Endodermal cell (in vitro differentiated cells): ENCODE results near the gene TTC7B. TPM values are rescaled to one million over a fixed set of nuclear protein-coding genes. Genes with fewer than 3 reads are reported as not detected.

ENCODE experiments used
- DNase-seq: peaks from one replicate; pipeline ENCODE4 v3.0.0-alpha.2; 2017
- H3K27ac ChIP-seq: 2 replicates; pipeline ENCODE4 v1.5.1; 2013; ENCODE audit warnings: mild to moderate bottlenecking, low read depth, low read length, moderate library complexity
- H3K27me3 ChIP-seq: 2 replicates; pipeline ENCODE4 v1.6.1; 2013; ENCODE audit warnings: mild to moderate bottlenecking, low read length, moderate library complexity; ENCODE audit not compliant: insufficient read depth, control insufficient read depth, poor library complexity, severe bottlenecking
- H3K36me3 ChIP-seq: 2 replicates; pipeline ENCODE4 v1.7.0; 2013; ENCODE audit warnings: mild to moderate bottlenecking, low read length, moderate library complexity; ENCODE audit not compliant: control insufficient read depth, insufficient read depth
- H3K4me1 ChIP-seq: one replicate; pipeline ENCODE4 v1.7.0; 2013; ENCODE audit warnings: low read length; ENCODE audit not compliant: control insufficient read depth, insufficient read depth
- H3K4me3 ChIP-seq: 2 replicates; pipeline ENCODE4 v1.5.1; 2013; ENCODE audit warnings: mild to moderate bottlenecking, low read length, moderate library complexity
- H3K9ac ChIP-seq: 2 replicates; pipeline ENCODE4 v1.6.1; 2013; ENCODE audit warnings: mild to moderate bottlenecking, low read length, moderate library complexity; ENCODE audit not compliant: poor library complexity, severe bottlenecking; ENCODE audit errors: extremely low read depth
- H3K9me3 ChIP-seq: 2 replicates; pipeline ENCODE4 v1.6.1; 2013; ENCODE audit warnings: mild to moderate bottlenecking, low read length, moderate library complexity; ENCODE audit not compliant: control insufficient read depth
- H3K27ac Mint-ChIP-seq: 2 replicates; pipeline ENCODE4 v1.8.0; 2020; ENCODE audit warnings: mixed read lengths
- H3K27me3 Mint-ChIP-seq: 2 replicates; pipeline ENCODE4 v1.8.0; 2021; ENCODE audit warnings: mild to moderate bottlenecking, mixed read lengths; ENCODE audit not compliant: insufficient read depth
- H3K36me3 Mint-ChIP-seq: 2 replicates; pipeline ENCODE4 v1.8.0; 2020; ENCODE audit warnings: low read depth, mixed read lengths
- H3K4me1 Mint-ChIP-seq: 2 replicates; pipeline ENCODE4 v1.8.0; 2020; ENCODE audit warnings: mixed read lengths
- H3K4me3 Mint-ChIP-seq: 2 replicates; pipeline ENCODE4 v1.8.0; 2020; ENCODE audit warnings: mild to moderate bottlenecking, moderate library complexity, mixed read lengths
- H3K9me3 Mint-ChIP-seq: 2 replicates; pipeline ENCODE4 v1.8.0; 2020; ENCODE audit warnings: mild to moderate bottlenecking, mixed read lengths
- WGBS, 2 experiments: methylation state at CpG; one replicate each; pipeline versions ENCODE4 v1.1.5 to v1.1.7; 2013; ENCODE audit warnings: missing lambda C conversion rate in 2 of 2, mixed read lengths in 1 of 2; ENCODE audit not compliant: insufficient coverage in 1 of 2, insufficient read length in 1 of 2; 5-methylcytosine and 5-hydroxymethylcytosine counted together
- total RNA-seq, 2 donors: library from RNA; stranded (reverse); fragmentation: NEBNext Ultra II Directional in 1 of 2; extraction: Animal tissue kit (Norgen Biotek cat#: 25700) in 1 of 2; gene quantifications; 2 replicates in 1 of 2; 3 replicates in 1 of 2; pipeline ENCODE4 v1.2.1, GENCODE V29; 2021
- TF ChIP-seq, protein P1 (sequence below): fragments of 200-600 bp; sonication (generic); conservative IDR thresholded peaks from 2 replicates; pipeline ENCODE4 v1.5.0; 2021; ENCODE audit warnings: antibody characterized with exemption, mild to moderate bottlenecking

The TTC7B gene
- total RNA-seq, 2 donors from 2014 or later = 51.3 to 62.6 TPM

DNA sequence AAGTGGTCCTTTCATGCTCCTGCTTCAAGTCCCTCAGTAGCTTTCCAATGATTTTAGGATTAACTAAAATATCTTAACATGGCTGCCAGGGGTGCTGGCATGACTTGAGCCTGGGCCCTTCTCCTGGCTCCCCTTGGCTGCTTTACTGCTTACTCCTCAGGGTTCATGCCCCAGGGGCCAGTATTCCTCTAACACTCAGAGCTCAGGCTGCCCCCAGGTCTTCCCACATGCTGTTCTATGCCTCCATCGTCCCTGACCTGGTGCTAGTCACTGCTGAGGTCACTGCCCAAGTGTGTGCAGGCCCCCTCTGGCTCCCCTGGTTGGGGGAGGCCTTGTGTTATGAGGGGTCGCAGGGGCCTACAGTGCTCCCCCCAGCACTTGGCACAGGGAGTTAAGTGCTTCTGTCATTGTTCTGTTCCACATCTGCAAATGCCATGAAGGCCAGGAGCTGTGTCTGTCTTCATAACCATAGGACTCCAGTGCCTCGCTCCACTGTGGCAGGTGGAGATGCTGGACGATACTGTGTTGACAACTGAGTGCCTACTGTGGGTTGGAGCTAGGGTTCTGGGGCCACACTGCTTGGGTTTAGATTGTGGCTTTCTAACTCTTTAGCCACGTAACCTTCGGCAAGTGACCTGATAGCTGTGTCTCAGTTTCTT lies 228.8 kb downstream of the TTC7B start:
- Mint-ChIP-seq H3K27ac (no peak overlapping the region), H3K27me3 (no peaks in the 10 kb centered on the region), H3K9me3 (no peaks in the 10 kb centered on the region), H3K4me1 (peaks cover 2% of the 10 kb centered on the region), H3K4me3 (no peak overlapping the region), H3K36me3 (peaks cover 7% of the 10 kb centered on the region)
- Histone ChIP-seq H3K9me3 (no peaks in the 10 kb centered on the region), H3K4me1 (no peaks in the 10 kb centered on the region), H3K27ac (no peak overlapping the region), H3K9ac (no peak overlapping the region), H3K36me3 (no peaks in the 10 kb centered on the region), H3K4me3 (no peak overlapping the region), H3K27me3 (no peaks in the 10 kb centered on the region)
- TF ChIP-seq, protein P1, sequence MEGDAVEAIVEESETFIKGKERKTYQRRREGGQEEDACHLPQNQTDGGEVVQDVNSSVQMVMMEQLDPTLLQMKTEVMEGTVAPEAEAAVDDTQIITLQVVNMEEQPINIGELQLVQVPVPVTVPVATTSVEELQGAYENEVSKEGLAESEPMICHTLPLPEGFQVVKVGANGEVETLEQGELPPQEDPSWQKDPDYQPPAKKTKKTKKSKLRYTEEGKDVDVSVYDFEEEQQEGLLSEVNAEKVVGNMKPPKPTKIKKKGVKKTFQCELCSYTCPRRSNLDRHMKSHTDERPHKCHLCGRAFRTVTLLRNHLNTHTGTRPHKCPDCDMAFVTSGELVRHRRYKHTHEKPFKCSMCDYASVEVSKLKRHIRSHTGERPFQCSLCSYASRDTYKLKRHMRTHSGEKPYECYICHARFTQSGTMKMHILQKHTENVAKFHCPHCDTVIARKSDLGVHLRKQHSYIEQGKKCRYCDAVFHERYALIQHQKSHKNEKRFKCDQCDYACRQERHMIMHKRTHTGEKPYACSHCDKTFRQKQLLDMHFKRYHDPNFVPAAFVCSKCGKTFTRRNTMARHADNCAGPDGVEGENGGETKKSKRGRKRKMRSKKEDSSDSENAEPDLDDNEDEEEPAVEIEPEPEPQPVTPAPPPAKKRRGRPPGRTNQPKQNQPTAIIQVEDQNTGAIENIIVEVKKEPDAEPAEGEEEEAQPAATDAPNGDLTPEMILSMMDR = no peak
- no peak for DNase-seq
- 84 to 91% methylated on average over 5 to 6 of the region's 6 CpGs for WGBS, 2 experiments

DNA sequence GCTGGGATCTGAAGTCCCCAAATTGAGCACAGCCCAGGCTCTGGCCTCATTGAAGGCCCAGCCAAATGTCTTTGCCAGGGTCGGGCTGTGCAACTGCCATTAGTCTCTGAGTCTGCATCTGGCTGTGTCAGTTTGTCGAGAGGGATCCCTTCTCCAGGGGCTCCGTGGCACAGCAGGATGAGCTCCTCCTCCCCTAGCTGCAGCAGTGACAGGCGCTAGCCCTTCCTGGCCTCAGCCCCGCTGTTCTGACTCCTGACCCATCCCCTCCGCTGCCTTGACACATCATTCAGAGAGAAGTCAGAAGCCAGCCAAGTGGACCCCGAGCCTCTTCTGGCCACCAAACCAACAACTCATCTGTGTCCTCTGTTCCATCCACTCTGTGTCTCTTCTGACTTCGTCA lies 231.1 kb downstream of the TTC7B start:
- H3K9ac ChIP-seq = no peak overlapping the region

DNA sequence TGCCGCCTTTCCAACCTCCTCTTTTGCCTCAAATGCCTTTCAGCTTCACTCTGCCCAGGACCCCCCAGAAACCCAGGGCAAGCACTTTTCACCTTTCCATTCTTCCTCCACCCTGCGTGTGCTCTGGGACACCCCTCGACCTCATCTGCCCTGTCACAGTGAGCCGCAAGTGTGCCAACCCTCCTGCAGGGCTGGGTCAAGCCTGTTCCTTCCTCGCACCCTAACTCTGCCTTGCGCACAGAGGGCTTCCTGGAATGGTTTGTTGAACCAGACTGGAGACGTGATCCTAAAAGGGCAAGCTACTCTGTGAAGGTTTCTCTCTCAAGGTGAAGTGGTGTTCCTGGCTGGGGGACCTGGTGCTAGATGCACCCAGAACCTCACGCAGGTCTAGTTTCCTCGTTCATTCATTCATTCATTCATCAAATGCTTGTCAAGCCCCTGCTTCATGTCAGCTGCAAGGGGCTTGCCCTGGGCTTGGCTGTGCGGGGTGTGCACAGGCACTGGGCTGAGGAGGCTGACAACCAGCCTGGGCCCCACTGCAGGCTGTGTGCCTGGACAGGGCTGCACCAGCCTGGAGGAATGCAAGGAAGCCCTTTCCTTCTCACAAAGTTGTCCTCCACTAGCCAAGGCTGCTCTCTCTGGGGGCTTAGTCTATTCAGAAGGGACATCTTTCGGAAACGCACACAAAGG lies 232.2 kb downstream of the TTC7B start:
- Mint-ChIP-seq H3K27ac (no peak overlapping the region), H3K4me3 (no peak overlapping the region), H3K9me3 (no peaks in the 10 kb centered on the region), H3K27me3 (no peaks in the 10 kb centered on the region), H3K36me3 (peaks cover 5% of the 10 kb centered on the region), H3K4me1 (no peaks in the 10 kb centered on the region)
- WGBS, 2 experiments = 93% methylated on average over 10 to 12 of the region's 12 CpGs
- Histone ChIP-seq H3K4me3 (no peak overlapping the region), H3K9me3 (no peaks in the 10 kb centered on the region), H3K27ac (no peak overlapping the region), H3K4me1 (no peaks in the 10 kb centered on the region), H3K9ac (no peak overlapping the region), H3K27me3 (no peaks in the 10 kb centered on the region), H3K36me3 (no peaks in the 10 kb centered on the region)
- TF ChIP-seq, protein P1 = no peak
- no peak for DNase-seq

More for the DNA sequence above, 231.1 kb downstream of the TTC7B start:
- Histone ChIP-seq H3K4me1 (no peaks in the 10 kb centered on the region), H3K36me3 (no peaks in the 10 kb centered on the region), H3K27me3 (no peaks in the 10 kb centered on the region), H3K9me3 (no peaks in the 10 kb centered on the region), H3K27ac (no peak overlapping the region), H3K4me3 (no peak overlapping the region)
- DNase-seq = no peak
- TF ChIP-seq, protein P1 = no peak
- H3K36me3 Mint-ChIP-seq = peaks cover 5% of the 10 kb centered on the region
- no peaks in the 10 kb centered on the region for H3K27me3 Mint-ChIP-seq
- no peaks in the 10 kb centered on the region for H3K4me1 Mint-ChIP-seq
- no peaks in the 10 kb centered on the region for H3K9me3 Mint-ChIP-seq
- WGBS, 2 experiments = 81 to 88% methylated on average over 6 to 8 of the region's 8 CpGs
- no peak overlapping the region for H3K4me3 Mint-ChIP-seq
- no peak overlapping the region for H3K27ac Mint-ChIP-seq
